GM12878 (cell line): ENCODE results near the gene METAP2. TPM values are rescaled to one million over a fixed set of nuclear protein-coding genes. Genes with fewer than 3 reads are reported as not detected.

Experiments
- ATAC-seq: fragments of 200-7000 bp; cut with Tn5 transposase; 3 replicates; pipeline ENCODE4 v1.9.1; 2020; ENCODE audit warnings: mild to moderate bottlenecking, moderate library complexity
- BruUV-seq: library from RNA; stranded (reverse); fragments of 400-500 nt; replicated peaks from 2 replicates; lab custom pipeline; 2021; lab: Mats Ljungman, UMichigan
- CTCF ChIA-PET: fragments of 300-600 bp; sonication (Branson Sonifier 250); formaldehyde crosslinking; extraction: SDS; loops from one replicate; lab custom pipeline; 2021; ENCODE audit warnings: inconsistent platforms; lab: Yijun Ruan, JAX
- POLR2A ChIA-PET: fragments of 350-600 bp; formaldehyde crosslinking; extraction: SDS; loops from one replicate; lab custom pipeline; 2021; ENCODE audit warnings: inconsistent platforms; lab: Charles Lee
- RAD21 ChIA-PET: fragments of 300-600 bp; sonication (Branson Sonifier 250); formaldehyde crosslinking; loops from one replicate; lab custom pipeline; 2023; ENCODE audit warnings: antibody characterized with exemption; ENCODE audit not compliant: unreplicated experiment; lab: Charles Lee
- SMC1A ChIA-PET: fragments of 300-600 bp; sonication (Branson Sonifier 250); formaldehyde crosslinking; loops from one replicate; lab custom pipeline; 2023; ENCODE audit not compliant: unreplicated experiment, uncharacterized antibody; lab: Charles Lee
- DNase-seq: peaks from one replicate; pipeline ENCODE4 v3.0.0-alpha.2; 2011; ENCODE audit warnings: low read depth, low spot score
- FAIRE-seq: peaks from 3 replicates; lab custom pipeline; 2011; peaks lifted over from hg19 to GRCh38; lab: Jason Lieb, UNC
- H2AFZ ChIP-seq: 2 replicates; pipeline ENCODE4 v1.6.0; 2011; ENCODE audit warnings: low read depth, low read length, control low read depth; ENCODE audit not compliant: control insufficient read depth
- H3K27ac ChIP-seq: 2 replicates; pipeline ENCODE4 v1.5.1; 2011; ENCODE audit warnings: control low read depth; ENCODE audit not compliant: control insufficient read depth, insufficient read depth
- H3K27me3 ChIP-seq, 2 experiments: replicated peaks in 1 of 2; 2 replicates each; pipeline versions ENCODE4 v1.6.0 to v1.6.1; 2011; ENCODE audit warnings: low read length in 1 of 2; ENCODE audit not compliant: control insufficient read depth in 2 of 2, insufficient read depth in 2 of 2
- H3K36me3 ChIP-seq, 2 experiments: 2 replicates each; pipeline ENCODE4 v1.5.1; 2011; ENCODE audit warnings: low read length in 1 of 2; ENCODE audit not compliant: control insufficient read depth in 2 of 2, insufficient read depth in 2 of 2
- H3K4me1 ChIP-seq: 2 replicates; pipeline ENCODE4 v1.6.1; 2011; ENCODE audit warnings: mild to moderate bottlenecking, low read length, moderate library complexity, mixed read lengths; ENCODE audit not compliant: control insufficient read depth, insufficient read depth
- H3K4me2 ChIP-seq: 2 replicates; pipeline ENCODE4 v1.6.0; 2011; ENCODE audit warnings: control low read depth; ENCODE audit not compliant: control insufficient read depth, insufficient read depth
- H3K4me3 ChIP-seq: fragments of 200-600 bp; sonication (generic); 2 replicates; pipeline ENCODE4 v1.5.1; 2016
- H3K79me2 ChIP-seq: 2 replicates; pipeline ENCODE4 v1.6.0; 2011; ENCODE audit warnings: low read length; ENCODE audit not compliant: control insufficient read depth, insufficient read depth
- H3K9ac ChIP-seq: 2 replicates; pipeline ENCODE4 v1.8.0; 2011; ENCODE audit warnings: low read length, control low read depth, mixed read lengths; ENCODE audit not compliant: control insufficient read depth, insufficient read depth
- H3K9me3 ChIP-seq: replicated peaks from 3 replicates; pipeline ENCODE4 v1.5.1; 2011; ENCODE audit warnings: mild to moderate bottlenecking, low read length; ENCODE audit not compliant: control insufficient read depth, insufficient read depth
- H4K20me1 ChIP-seq: 2 replicates; pipeline ENCODE4 v1.6.0; 2011; ENCODE audit not compliant: control insufficient read depth, insufficient read depth
- FOS ChIP-seq: IDR thresholded peaks from 3 replicates; pipeline ENCODE4 v1.6.1; 2011; ENCODE audit warnings: borderline replicate concordance; ENCODE audit not compliant: insufficient read length; ENCODE audit errors: extremely low read depth
- GABPA ChIP-seq: IDR thresholded peaks from 2 replicates; pipeline ENCODE4 v1.6.1; 2014; ENCODE audit warnings: antibody characterized with exemption, low read depth, mild to moderate bottlenecking, inconsistent platforms
- GATAD2B ChIP-seq: fragments of 450-650 bp; conservative IDR thresholded peaks from 2 replicates; pipeline ENCODE4 v1.6.1; 2017; ENCODE audit warnings: low read depth, mild to moderate bottlenecking, moderate library complexity
- HDAC6 ChIP-seq: fragments of 200-600 bp; sonication (generic); IDR thresholded peaks from one replicate; pipeline ENCODE4 v1.8.0; 2017; ENCODE audit warnings: antibody characterized with exemption; ENCODE audit not compliant: unreplicated experiment
- NFYB ChIP-seq: IDR thresholded peaks from 2 replicates; pipeline ENCODE4 v1.6.1; 2011; ENCODE audit warnings: low read depth, mild to moderate bottlenecking, low read length, improper control_type of control experiment, moderate library complexity; ENCODE audit not compliant: insufficient read depth
- POLR2A ChIP-seq: IDR thresholded peaks from 2 replicates; pipeline ENCODE4 v1.6.1; 2011; ENCODE audit warnings: low read depth, mild to moderate bottlenecking, low read length
- YY1 ChIP-seq: IDR thresholded peaks from 2 replicates; pipeline ENCODE4 v1.6.1; 2011; ENCODE audit warnings: low read depth, mild to moderate bottlenecking, low read length
- ZNF622 ChIP-seq: fragments of 450-650 bp; IDR thresholded peaks from 2 replicates; pipeline ENCODE4 v1.6.1; 2017; ENCODE audit warnings: mild to moderate bottlenecking, inconsistent platforms
- WGBS: methylation state at CpG from one replicate; pipeline ENCODE4 v1.1.6; 2016; ENCODE audit warnings: low lambda C conversion rate; ENCODE audit not compliant: insufficient replicate concordance, insufficient coverage; ENCODE audit errors: missing lambda C conversion rate; 5-methylcytosine and 5-hydroxymethylcytosine counted together
- in situ Hi-C: fragments of 300-500 bp; cut with MboI; formaldehyde crosslinking; loops from 9 replicates; pipeline ENCODE4 v1.14.3; 2018; ENCODE audit warnings: mixed read lengths
- intact Hi-C: fragments of 100-400 bp; cut with micrococcal nuclease; formaldehyde crosslinking; loops from one replicate; pipeline ENCODE4 v1.14.2; 2022; ENCODE audit not compliant: unreplicated experiment
- polyA plus RNA-seq, 11 experiments: library from polyadenylated mRNA; depleted of rRNA in 4 of 11; unstranded in 6 of 11; stranded (reverse) in 5 of 11; fragments of >200 nt; fragmentation: Nextera tagmentation in 4 of 11; fragmentation: Illumina TruSeq in 1 of 11; extraction: Ambion mirVana in 4 of 11; extraction: Trizol in 1 of 11; gene quantifications; 1 replicate in 1 of 11; 2 replicates in 10 of 11; pipeline versions ENCODE4 v1.2.1 to v1.2.3, GENCODE V29; 2011 to 2016; ENCODE audit warnings: inconsistent platforms in 2 of 11, missing spikeins in 2 of 11, low read depth in 1 of 11
- total RNA-seq, 4 experiments: library from RNA; depleted of rRNA in 3 of 4; stranded (reverse); fragments of >200 nt in 3 of 4; fragmentation: Illumina TruSeq in 1 of 4; extraction: Trizol in 1 of 4; gene quantifications; 2 replicates each; pipeline versions ENCODE4 v1.2.1 to v1.2.3, GENCODE V29; 2013 to 2021

METAP2 gene
- total and polyA plus RNA-seq, 10 of the 15 experiments (the other 5 are each of a cell fraction or from before 2014, with no cell fraction given) = 50.7 to 132 (median 73.9) TPM

- ATAC-seq (no peak), DNase-seq (no peak)
- BruUV-seq = no TSS peak
- Histone ChIP-seq H3K27ac (no peak overlapping the region), H3K4me2 (peak overlapping the region; percentile 66), H4K20me1 (no peaks in the 10 kb centered on the region), H3K79me2 (no peaks in the 10 kb centered on the region), H3K4me1 (no peaks in the 10 kb centered on the region), H3K9ac (no peak overlapping the region), H3K27me3 (peaks cover 5 to 17% of the 10 kb centered on the region in 2 experiments), H3K36me3 (no peaks in the 10 kb centered on the region)
- ChIA-PET CTCF (no interaction called here), SMC1A (no interaction called here)
- no peak for TF ChIP-seq NFYB
- TF ChIP-seq GABPA = no peak
- TF ChIP-seq POLR2A = peak; percentile 30; the same call in 1 of the 2 replicates
- TF ChIP-seq ZNF622 = no peak
- no peak for TF ChIP-seq FOS
- peak; percentile 46 for TF ChIP-seq YY1
- TF ChIP-seq HDAC6 = peak; percentile 65
- no peak for TF ChIP-seq GATAD2B
- TF ChIP-seq, all 136 proteins: peak for 3
- Histone ChIP-seq H3K4me3 (peak overlapping the region; percentile 11; the same call in 1 of the 2 replicates), H2AFZ (no peak overlapping the region), H3K9me3 (peaks cover 6% of the 10 kb centered on the region)
- RAD21 ChIA-PET = no interaction called here
- intact Hi-C loops = no loop called here
- POLR2A ChIA-PET = no interaction called here
- WGBS = 56% methylated on average over 63 of the region's 98 CpGs
- in situ Hi-C loops = no loop called here
- no peak for FAIRE-seq
These were observed 74.8 kb downstream of the METAP2 start for GRCh38 chr12:95548539-95549391.
